ENCODE results near the gene FTSJ1.

The FTSJ1 gene

GRCh38 chrX:48475296-48475695, 703 bp upstream of the FTSJ1 start:
- no peak for TF ChIP-seq POLR2A (IDR thresholded peaks at IDR 0.05; ENCODE audit: low read depth, low read length)
- no peak for FAIRE-seq
- no peak for DNase-seq (ENCODE audit: insufficient read length, low spot score)

GRCh38 chrX:48476919-48477318, 920 bp downstream of the FTSJ1 start:
- DNase-seq (ENCODE audit: insufficient read length, low spot score) (no peak), FAIRE-seq (no peak)
- no peak for TF ChIP-seq POLR2A (IDR thresholded peaks at IDR 0.05; ENCODE audit: low read depth, low read length)

- DNase-seq (ENCODE audit: insufficient read length, low spot score) = no peak
- no peak for FAIRE-seq
- no peak for TF ChIP-seq POLR2A (IDR thresholded peaks at IDR 0.05; ENCODE audit: low read depth, low read length)
Observed at GRCh38 chrX:48477960-48478755, 2.2 kb downstream of the FTSJ1 start.

- DNase-seq (ENCODE audit: insufficient read length, low spot score) (no peak), FAIRE-seq (no peak)
- no peak for TF ChIP-seq POLR2A (IDR thresholded peaks at IDR 0.05; ENCODE audit: low read depth, low read length)
Observed at GRCh38 chrX:48478806-48479205, 2.8 kb downstream of the FTSJ1 start.

GRCh38 chrX:48480142-48480541, 4.1 kb downstream of the FTSJ1 start:
- TF ChIP-seq POLR2A (IDR thresholded peaks at IDR 0.05; ENCODE audit: low read depth, low read length) = no peak
- FAIRE-seq = no peak
- DNase-seq (ENCODE audit: insufficient read length, low spot score) = no peak

GRCh38 chrX:48480583-48480982, 4.6 kb downstream of the FTSJ1 start:
- DNase-seq (ENCODE audit: insufficient read length, low spot score) = no peak
- FAIRE-seq = no peak
- no peak for TF ChIP-seq POLR2A (IDR thresholded peaks at IDR 0.05; ENCODE audit: low read depth, low read length)

GRCh38 chrX:48482526-48482925, 6.5 kb downstream of the FTSJ1 start:
- TF ChIP-seq POLR2A (IDR thresholded peaks at IDR 0.05; ENCODE audit: low read depth, low read length) = no peak
- DNase-seq (ENCODE audit: insufficient read length, low spot score) (no peak), FAIRE-seq (no peak)

- DNase-seq (ENCODE audit: insufficient read length, low spot score) = peak; percentile 28
- no peak for FAIRE-seq
- TF ChIP-seq POLR2A (IDR thresholded peaks at IDR 0.05; ENCODE audit: low read depth, low read length) = no peak
Observed at GRCh38 chrX:48487362-48487798, 11.4 kb downstream of the FTSJ1 start.

- DNase-seq (ENCODE audit: insufficient read length, low spot score) (no peak), FAIRE-seq (no peak)
Observed at GRCh38 chrX:48488034-48488433, 12.0 kb downstream of the FTSJ1 start.

GRCh38 chrX:48489296-48489695, 13.3 kb downstream of the FTSJ1 start:
- no peak for DNase-seq (ENCODE audit: insufficient read length, low spot score)
- TF ChIP-seq POLR2A (IDR thresholded peaks at IDR 0.05; ENCODE audit: low read depth, low read length) = no peak
- FAIRE-seq = no peak

More at GRCh38 chrX:48488034-48488433, 12.0 kb downstream of the FTSJ1 start:
- TF ChIP-seq POLR2A (IDR thresholded peaks at IDR 0.05; ENCODE audit: low read depth, low read length) = no peak

- DNase-seq (ENCODE audit: insufficient read length, low spot score) = no peak
- no peak for FAIRE-seq
- no peak for TF ChIP-seq POLR2A (IDR thresholded peaks at IDR 0.05; ENCODE audit: low read depth, low read length)
Observed at GRCh38 chrX:48489892-48490291, 13.9 kb downstream of the FTSJ1 start.

GRCh38 chrX:48490661-48491060, 14.7 kb downstream of the FTSJ1 start:
- no peak for TF ChIP-seq POLR2A (IDR thresholded peaks at IDR 0.05; ENCODE audit: low read depth, low read length)
- FAIRE-seq (no peak), DNase-seq (ENCODE audit: insufficient read length, low spot score) (no peak)

GRCh38 chrX:48491809-48492208, 15.8 kb downstream of the FTSJ1 start:
- FAIRE-seq (no peak), DNase-seq (ENCODE audit: insufficient read length, low spot score) (no peak)
- TF ChIP-seq POLR2A (IDR thresholded peaks at IDR 0.05; ENCODE audit: low read depth, low read length) = no peak

- no peak for DNase-seq (ENCODE audit: insufficient read length, low spot score)
- no peak for FAIRE-seq
- TF ChIP-seq POLR2A (IDR thresholded peaks at IDR 0.05; ENCODE audit: low read depth, low read length) = no peak
Observed at GRCh38 chrX:48492293-48492910, 16.4 kb downstream of the FTSJ1 start.

GRCh38 chrX:48493890-48494364, 17.9 kb downstream of the FTSJ1 start:
- no peak for TF ChIP-seq POLR2A (IDR thresholded peaks at IDR 0.05; ENCODE audit: low read depth, low read length)
- no peak for FAIRE-seq
- DNase-seq (ENCODE audit: insufficient read length, low spot score) = no peak

Data from H54 (cell line).